B cell (primary cell): ENCODE results near the gene ALDOA. TPM values are rescaled to one million over a fixed set of nuclear protein-coding genes. Genes with fewer than 3 reads are reported as not detected.
A peak's percentile ranks its signal among the peaks of the same experiment; 100 is the strongest.

ENCODE experiments used
- ATAC-seq: fragments of 200-7000 bp; cut with Tn5 transposase; one replicate; pipeline ENCODE4 v1.10.0; 2021; ENCODE audit warnings: low read depth, mild to moderate bottlenecking, moderate number of reproducible peaks, moderate library complexity
- CTCF ChIA-PET: fragments of 350-600 bp; sonication (Branson Sonifier 250); formaldehyde crosslinking; loops from one replicate; lab custom pipeline; 2021; ENCODE audit warnings: antibody characterized with exemption, inconsistent platforms; lab: Charles Lee
- POLR2A ChIA-PET: fragments of 350-600 bp; sonication (Branson Sonifier 250); formaldehyde crosslinking; loops from one replicate; lab custom pipeline; 2021; ENCODE audit warnings: antibody characterized with exemption; lab: Charles Lee
- DNase-seq: peaks from one replicate; pipeline ENCODE4 v3.0.0; 2013
- H2AFZ ChIP-seq: 2 replicates; pipeline ENCODE4 v1.6.1; 2012; ENCODE audit warnings: mild to moderate bottlenecking, low read depth, low read length; ENCODE audit not compliant: insufficient read depth, poor library complexity, severe bottlenecking
- H3K27ac ChIP-seq, 2 donors: 1 replicate in 1 of 2; 2 replicates in 1 of 2; pipeline ENCODE4 v1.5.1; 2012 to 2013; ENCODE audit warnings: low read length in 2 of 2, mild to moderate bottlenecking in 2 of 2, moderate library complexity in 1 of 2
- H3K27me3 ChIP-seq, 4 experiments: fragments of 200-600 bp in 1 of 4; sonication (generic) in 1 of 4; replicated peaks in 1 of 4; 1 replicate in 2 of 4; 2 replicates in 2 of 4; pipeline versions ENCODE4 v1.6.1 to v1.7.0; 2013 to 2016; ENCODE audit warnings: low read length in 3 of 4, mild to moderate bottlenecking in 2 of 4, mixed read lengths in 1 of 4, moderate library complexity in 1 of 4; ENCODE audit not compliant: insufficient read depth in 4 of 4, control insufficient read depth in 3 of 4; ENCODE audit errors: control extremely low read depth in 1 of 4
- H3K36me3 ChIP-seq, 2 experiments: replicated peaks in 1 of 2; 1 replicate in 1 of 2; 2 replicates in 1 of 2; pipeline versions ENCODE4 v1.6.1 to v1.7.1; 2013; ENCODE audit warnings: low read length in 1 of 2; ENCODE audit not compliant: insufficient read depth in 2 of 2, control insufficient read depth in 1 of 2; ENCODE audit errors: control extremely low read depth in 1 of 2, extremely low read depth in 1 of 2
- H3K4me1 ChIP-seq, 2 donors: fragments of 200-600 bp in 1 of 2; sonication (generic) in 1 of 2; 1 replicate in 1 of 2; 2 replicates in 1 of 2; pipeline versions ENCODE4 v1.5.1 to v1.6.1; 2013 to 2017; ENCODE audit warnings: low read length in 2 of 2; ENCODE audit not compliant: control insufficient read depth in 2 of 2, insufficient read depth in 2 of 2
- H3K4me2 ChIP-seq: replicated peaks from 2 replicates; pipeline ENCODE3; 2012; ENCODE audit warnings: mild to moderate bottlenecking, low read depth, low read length; ENCODE audit not compliant: poor library complexity, severe bottlenecking
- H3K4me3 ChIP-seq, 5 experiments: fragments of 200-600 bp in 1 of 5; sonication (generic) in 1 of 5; 1 replicate in 3 of 5; 2 replicates in 2 of 5; pipeline versions ENCODE4 v1.5.1 to v1.7.0; 2011 to 2016; ENCODE audit warnings: low read length in 4 of 5, mild to moderate bottlenecking in 4 of 5, low read depth in 2 of 5, control low read depth in 1 of 5, moderate library complexity in 1 of 5; ENCODE audit not compliant: insufficient read depth in 1 of 5; ENCODE audit errors: control extremely low read depth in 1 of 5, extremely low read depth in 1 of 5
- H3K79me2 ChIP-seq: fragments of 200-600 bp; sonication (generic); one replicate; pipeline ENCODE4 v1.6.0; 2016; ENCODE audit warnings: low read length; ENCODE audit not compliant: control insufficient read depth, insufficient read depth
- H3K9ac ChIP-seq: fragments of 200-600 bp; sonication (generic); 2 replicates; pipeline ENCODE4 v1.6.1; 2017; ENCODE audit warnings: mild to moderate bottlenecking, low read length, moderate library complexity
- H3K9me3 ChIP-seq, 3 donors: one replicate each; pipeline versions ENCODE4 v1.6.1 to v1.7.1; 2013; ENCODE audit warnings: low read length in 2 of 3; ENCODE audit not compliant: control insufficient read depth in 2 of 3, insufficient read depth in 1 of 3; ENCODE audit errors: control extremely low read depth in 1 of 3
- H4K20me1 ChIP-seq: 2 replicates; pipeline ENCODE4 v1.6.0; 2012; ENCODE audit warnings: mild to moderate bottlenecking, low read length; ENCODE audit not compliant: insufficient read depth, control insufficient read depth, poor library complexity, severe bottlenecking
- H3K27ac Mint-ChIP-seq: one replicate; pipeline ENCODE4 v1.8.0; 2021; ENCODE audit warnings: mixed read lengths
- H3K27me3 Mint-ChIP-seq: one replicate; pipeline ENCODE4 v1.8.0; 2021; ENCODE audit warnings: mixed read lengths
- H3K4me1 Mint-ChIP-seq: one replicate; pipeline ENCODE4 v1.8.0; 2021; ENCODE audit warnings: mixed read lengths
- H3K4me3 Mint-ChIP-seq: one replicate; pipeline ENCODE4 v1.8.0; 2021; ENCODE audit warnings: mixed read lengths
- H3K9me3 Mint-ChIP-seq: one replicate; pipeline ENCODE4 v1.8.0; 2022; ENCODE audit warnings: mixed read lengths; ENCODE audit not compliant: insufficient read depth
- CTCF ChIP-seq: fragments of 200-600 bp; IDR thresholded peaks from one replicate; pipeline ENCODE4 v1.8.0; 2022; ENCODE audit warnings: antibody characterized with exemption, mild to moderate bottlenecking
- EZH2 ChIP-seq: IDR thresholded peaks from 2 replicates; pipeline ENCODE4 v1.6.1; 2012; ENCODE audit warnings: borderline replicate concordance, low read depth, mild to moderate bottlenecking, moderate library complexity, low read length; ENCODE audit not compliant: insufficient read depth, poor library complexity, severe bottlenecking
- WGBS: methylation state at CpG from one replicate; pipeline ENCODE4 v1.1.5; 2013; ENCODE audit warnings: missing lambda C conversion rate; ENCODE audit not compliant: insufficient coverage; 5-methylcytosine and 5-hydroxymethylcytosine counted together
- intact Hi-C: fragments of 100-400 bp; cut with micrococcal nuclease; formaldehyde crosslinking; loops from one replicate; pipeline ENCODE4 v1.10.0; 2022
- polyA plus RNA-seq: library from polyadenylated mRNA; depleted of rRNA; stranded (reverse); fragments of >200 nt; gene quantifications from 2 replicates; pipeline ENCODE4 v1.2.3, GENCODE V29; 2012
- total RNA-seq, 2 donors: library from RNA; stranded (reverse); fragments of 120-200 nt in 1 of 2; gene quantifications; 1 replicate in 1 of 2; 2 replicates in 1 of 2; pipeline versions ENCODE4 v1.2.3 to v1.2.4, GENCODE V29; 2013 to 2022

Gene ALDOA
- total and polyA plus RNA-seq, 2 donors (not counting 1 experiment from before 2014, with no cell fraction given) = 329 to 343 TPM

DNA sequence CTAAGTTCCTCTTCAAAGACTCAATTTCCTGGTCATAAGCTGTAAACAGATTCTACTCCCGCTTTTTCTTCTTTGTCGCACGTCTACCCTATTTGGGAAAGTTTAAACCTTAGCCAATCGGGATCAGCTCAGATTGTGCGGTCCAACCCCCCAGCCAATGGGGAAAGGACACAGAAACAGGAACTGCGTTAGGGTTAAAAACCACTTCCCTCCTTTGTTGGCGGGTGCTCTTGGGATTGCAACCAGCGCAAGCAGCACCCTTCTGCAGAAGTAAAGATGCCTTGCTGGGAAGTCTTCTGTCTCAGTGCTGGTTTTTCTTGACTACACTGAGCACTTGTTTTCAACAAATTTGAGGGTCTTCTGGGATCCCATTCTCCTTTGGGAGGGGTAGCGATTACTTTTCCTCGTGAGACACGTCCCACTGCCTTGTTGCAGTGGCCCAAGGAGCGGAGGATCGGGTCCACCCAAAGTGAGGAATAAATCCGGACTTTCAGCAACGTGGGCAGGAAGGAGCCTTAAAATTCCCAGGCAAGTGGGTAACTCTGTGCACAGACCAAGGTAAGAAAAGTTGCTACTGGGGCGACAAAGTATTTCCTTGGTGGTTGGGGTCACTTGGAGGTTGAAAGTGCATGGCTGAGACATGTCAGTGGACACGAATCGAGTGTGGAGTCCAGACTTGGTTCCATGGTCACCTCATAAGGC lies 31.5 kb downstream of the ALDOA start:
- Mint-ChIP-seq H3K4me1 (peaks cover 36% of the 10 kb centered on the region), H3K9me3 (peaks cover 2% of the 10 kb centered on the region), H3K27ac (peak overlapping the region; percentile 96), H3K27me3 (no peaks in the 10 kb centered on the region), H3K4me3 (peak overlapping the region; percentile 82)
- H2AFZ ChIP-seq = peak overlapping the region; percentile 93
- peak overlapping the region in 3 of 5 experiments; percentile 42 to 92 (median 49) for H3K4me3 ChIP-seq
- no peak for ATAC-seq
- H3K36me3 ChIP-seq = peaks cover 0 to 20% of the 10 kb centered on the region in 2 experiments
- intact Hi-C loops = loop anchor here (1.0 to 10.0 kb wide), 5 partner anchors 26 to 538 kb away; partner anchors contain the start of genes ALDOA, MAPK3, MYL11 and TBC1D10B
- H4K20me1 ChIP-seq = no peaks in the 10 kb centered on the region
- H3K9ac ChIP-seq = peak overlapping the region; percentile 80
- H3K27ac ChIP-seq = peak overlapping the region; percentile 90 to 95
- no peaks in the 10 kb centered on the region for H3K27me3 ChIP-seq
- TF ChIP-seq CTCF = no peak
- no peak for TF ChIP-seq EZH2
- peaks cover 2 to 37% (median 25%) of the 10 kb centered on the region in 3 donors for H3K9me3 ChIP-seq
- peaks cover 21% of the 10 kb centered on the region for H3K79me2 ChIP-seq
- 91% methylated on average over 13 of the region's 18 CpGs for WGBS
- peak; percentile 66 for DNase-seq
- H3K4me2 ChIP-seq = peak overlapping the region; percentile 98
- POLR2A ChIA-PET = interaction anchor here (0.7 to 6.8 kb wide), 5 partner anchors 14 to 123 kb away, joined by 3 to 97 read pairs (median 3); partner anchors contain the start of genes ALDOA, CORO1A and TAOK2
- CTCF ChIA-PET = interaction anchor here (0.6 to 0.9 kb wide), 2 partner anchors 31 to 537 kb away, joined by 3 read pairs; partner anchors contain the start of gene ALDOA
- peaks cover 28 to 43% of the 10 kb centered on the region in 2 donors for H3K4me1 ChIP-seq

GRCh38 chr16:30104090-30104489 lies 38.5 kb downstream of the ALDOA start:
- TF ChIP-seq EZH2 (no peak), CTCF (no peak)
- DNase-seq = no peak

More at GRCh38 chr16:30104090-30104489, 38.5 kb downstream of the ALDOA start:
- no peaks in the 10 kb centered on the region for H3K79me2 ChIP-seq
- no peaks in the 10 kb centered on the region for H3K4me1 ChIP-seq
- ATAC-seq = no peak
- peaks cover 2 to 17% of the 10 kb centered on the region in 2 experiments for H3K36me3 ChIP-seq
- no peak overlapping the region for H3K4me3 Mint-ChIP-seq
- no peak overlapping the region for H3K9ac ChIP-seq
- peaks cover 0 to 10% (median 0%) of the 10 kb centered on the region in 3 donors for H3K9me3 ChIP-seq
- H3K4me2 ChIP-seq = no peak overlapping the region
- no peaks in the 10 kb centered on the region for H3K4me1 Mint-ChIP-seq
- H4K20me1 ChIP-seq = no peaks in the 10 kb centered on the region
- H3K27me3 ChIP-seq = no peaks in the 10 kb centered on the region
- no peak overlapping the region for H3K27ac ChIP-seq
- intact Hi-C loops = no loop called here
- POLR2A ChIA-PET = no interaction called here
- no peaks in the 10 kb centered on the region for H3K27me3 Mint-ChIP-seq
- no peak overlapping the region for H2AFZ ChIP-seq
- CTCF ChIA-PET = interaction anchor here (1.5 kb wide), 1 partner anchor 11 kb away, joined by 4 read pairs; no protein-coding TSS in a partner anchor
- no peak overlapping the region for H3K4me3 ChIP-seq
- no peaks in the 10 kb centered on the region for H3K9me3 Mint-ChIP-seq
- 96% methylated on average over 4 of the region's 4 CpGs for WGBS
- H3K27ac Mint-ChIP-seq = no peak overlapping the region
